ENCODE measurements around the gene TMEM158. TPM values are rescaled to one million over a fixed set of nuclear protein-coding genes. Genes with fewer than 3 reads are reported as not detected.

The TMEM158 gene
- total and polyA plus RNA-seq, 2 of the 8 experiments (the other 6 are each of a cell fraction or from before 2014, with no cell fraction given), result 6.8 to 30.3 TPM

DNA sequence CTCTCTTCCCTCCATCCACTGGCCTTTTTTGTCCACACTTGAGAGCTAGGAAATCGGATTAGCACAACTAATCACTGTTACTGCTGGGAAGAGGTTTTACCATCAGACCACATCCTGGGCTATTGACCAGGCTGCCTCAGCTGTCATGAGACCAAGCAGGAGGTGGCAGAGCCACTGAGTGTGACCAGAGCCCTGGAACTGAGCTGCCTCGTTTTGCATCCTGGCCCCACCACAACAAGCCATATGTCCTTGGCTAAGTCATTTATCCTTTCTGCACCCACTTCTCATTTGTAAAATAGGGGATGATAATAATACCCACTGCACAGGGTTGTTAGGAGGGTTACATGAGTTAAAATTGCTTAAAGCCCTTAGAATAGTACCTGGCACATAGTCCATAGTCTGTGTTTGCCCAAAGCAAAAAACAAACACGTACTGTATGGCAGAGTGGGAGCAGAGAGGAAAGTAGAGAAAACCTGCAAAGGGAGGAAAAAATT is 34.1 kb downstream of the TMEM158 start:
- Histone ChIP-seq H2BK120ac (replicated peaks; ENCODE audit: low read depth, low read length) (no peak overlapping the region), H2AFZ (ENCODE audit: low read length) (no peak overlapping the region), H3K9me3 (ENCODE audit: insufficient read depth in 2 of 2, low read depth in 1 of 2, low read length in 1 of 2) (no peaks in the 10 kb centered on the region), H4K8ac (ENCODE audit: extremely low read depth, insufficient read depth, low read length) (no peak overlapping the region), H4K91ac (replicated peaks; ENCODE audit: insufficient read length, low read length) (no peak overlapping the region), H2BK5ac (ENCODE audit: low read depth, low read length) (no peak overlapping the region), H3K4me1 (replicated peaks in 1 of 4; ENCODE audit: control insufficient read depth in 3 of 4, insufficient read depth in 4 of 4, low read length in 3 of 4) (no peaks in the 10 kb centered on the region), H3K23ac (ENCODE audit: insufficient read length) (no peak overlapping the region), H3K9ac (replicated peaks in 1 of 4; ENCODE audit: extremely low read depth in 1 of 4, low read depth in 3 of 4, low read length in 3 of 4) (no peak overlapping the region), H3K14ac (ENCODE audit: insufficient read length) (no peak overlapping the region), H2BK12ac (ENCODE audit: low read depth, low read length) (no peak overlapping the region), H3K23me2 (ENCODE audit: low read depth, low read length) (no peaks in the 10 kb centered on the region), H3K36me3 (ENCODE audit: control insufficient read depth in 2 of 4, insufficient read depth in 4 of 4, low read length in 3 of 4) (no peaks in the 10 kb centered on the region; a peak in 1 of 8 replicates), H3K4me3 (ENCODE audit: extremely low read depth in 1 of 4, insufficient read depth in 2 of 4, low read depth in 3 of 4, low read length in 4 of 4) (no peak overlapping the region), H2AK5ac (ENCODE audit: low read depth, low read length) (no peak overlapping the region), H2BK15ac (ENCODE audit: low read length) (no peak overlapping the region), H3K56ac (replicated peaks; ENCODE audit: insufficient read length, low read depth, low read length) (no peak overlapping the region), H3K4me2 (ENCODE audit: insufficient read depth in 1 of 2, low read depth in 2 of 2, low read length in 2 of 2) (no peak overlapping the region), H4K20me1 (replicated peaks in 1 of 2; ENCODE audit: control insufficient read depth in 1 of 2, insufficient read depth in 2 of 2, low read length in 2 of 2) (no peaks in the 10 kb centered on the region), H3K79me2 (ENCODE audit: control insufficient read depth in 1 of 2, insufficient read depth in 2 of 2, low read length in 2 of 2) (no peaks in the 10 kb centered on the region), H3K79me1 (ENCODE audit: low read depth, low read length) (no peaks in the 10 kb centered on the region), H3K27ac (ENCODE audit: low read depth, low read length) (no peak overlapping the region), H3K18ac (ENCODE audit: extremely low read depth, low read length) (no peak overlapping the region), H2BK20ac (ENCODE audit: low read length) (no peak overlapping the region), H3K27me3 (replicated peaks in 1 of 4; ENCODE audit: control insufficient read depth in 3 of 4, extremely low read depth in 1 of 4, insufficient read depth in 3 of 4, low read length in 3 of 4) (no peaks in the 10 kb centered on the region; a peak in 1 of 7 replicates), H4K5ac (ENCODE audit: insufficient read length, low read depth, low read length) (no peak overlapping the region), H3K4ac (replicated peaks; ENCODE audit: insufficient read length, low read depth, low read length) (no peak overlapping the region)
- 49% methylated on average over 3 of the region's 3 CpGs; no CpG with 5 or more reads in 1 of the 2 experiments for WGBS, 2 experiments (ENCODE audit: extremely low coverage in 1 of 2, insufficient coverage in 1 of 2, insufficient read length in 1 of 2, insufficient replicate concordance in 2 of 2, low coverage in 1 of 2, low lambda C conversion rate in 2 of 2, missing lambda C conversion rate in 1 of 2)
- TF ChIP-seq EGR1 (IDR thresholded peaks at IDR 0.05; ENCODE audit: borderline replicate concordance, low read depth, low read length) (no peak), KDM1A (IDR thresholded peaks at IDR 0.05; ENCODE audit: borderline replicate concordance, low read length) (no peak), SP2 (IDR thresholded peaks at IDR 0.05; ENCODE audit: low read length) (no peak), CTBP2 (IDR thresholded peaks at IDR 0.05; ENCODE audit: borderline replicate concordance, insufficient read depth, insufficient read length, low read length) (no peak), POU5F1 (IDR thresholded peaks at IDR 0.05; ENCODE audit: low read depth, low read length) (no peak), RBBP5 (IDR thresholded peaks at IDR 0.05; ENCODE audit: borderline replicate concordance, low read depth, low read length) (no peak), POLR2AphosphoS5 (IDR thresholded peaks at IDR 0.05; ENCODE audit: low read depth, low read length) (no peak), RFX5 (IDR thresholded peaks at IDR 0.05; ENCODE audit: borderline replicate concordance, low read depth, low read length) (no peak), TCF12 (IDR thresholded peaks at IDR 0.05; ENCODE audit: low read depth, low read length) (no peak), HDAC2 (IDR thresholded peaks at IDR 0.05; ENCODE audit: borderline replicate concordance in 1 of 2, low read depth in 2 of 2, low read length in 2 of 2) (no peak)
- TF ChIP-seq, protein P1, sequence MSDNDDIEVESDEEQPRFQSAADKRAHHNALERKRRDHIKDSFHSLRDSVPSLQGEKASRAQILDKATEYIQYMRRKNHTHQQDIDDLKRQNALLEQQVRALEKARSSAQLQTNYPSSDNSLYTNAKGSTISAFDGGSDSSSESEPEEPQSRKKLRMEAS (IDR thresholded peaks at IDR 0.05), result no peak
- FAIRE-seq, result no peak
- ChIA-PET POLR2A (ENCODE audit: partially characterized antibody) (no interaction called here), CTCF (ENCODE audit: partially characterized antibody) (interaction anchor here (2.2 to 3.5 kb wide), 3 partner anchors 14 to 150 kb away, joined by 14 to 15 read pairs (median 14); no protein-coding TSS in a partner anchor)
- no peak for DNase-seq (ENCODE audit: low read depth in 1 of 2, low spot score in 2 of 2)

All from H1 (cell line).